Effector CD8-positive, alpha-beta T cell (primary cell): ENCODE data around the gene PPID.
"Not testable (repeated sequence)": the region's sequence is repeated elsewhere in the genome, so short reads cannot be mapped to it uniquely, and the experiment has no call there.

Source experiments
- DNase-seq: peaks from one replicate; lab custom pipeline; 2025; lab: John Stamatoyannopoulos, UW

The PPID gene

DNA sequence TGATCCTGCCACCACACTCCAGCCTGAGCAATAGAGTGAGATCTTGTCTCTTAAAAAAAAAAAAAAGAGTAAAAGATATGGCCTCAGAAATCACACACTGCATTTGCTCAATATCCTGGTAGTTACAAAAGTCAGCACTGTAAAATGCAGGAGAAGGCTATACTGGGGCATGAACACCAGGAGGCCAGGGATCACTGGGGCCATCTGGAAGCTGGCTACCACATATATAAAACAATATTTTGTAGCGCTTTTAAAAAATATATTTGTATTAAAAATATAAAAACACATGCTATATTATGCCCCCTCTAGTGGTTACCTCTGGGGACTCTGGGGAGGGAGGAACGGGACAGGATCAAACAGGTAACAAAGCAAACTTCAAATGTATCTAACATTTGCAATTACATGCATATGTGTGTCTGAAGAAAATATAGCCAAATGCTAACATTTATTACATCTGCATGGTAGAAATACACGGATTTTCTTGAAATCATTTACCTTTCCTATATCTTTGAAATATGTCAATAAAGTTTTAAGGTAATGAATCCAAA lies 55.5 kb downstream of the PPID start:
- DNase-seq = no peak

DNA sequence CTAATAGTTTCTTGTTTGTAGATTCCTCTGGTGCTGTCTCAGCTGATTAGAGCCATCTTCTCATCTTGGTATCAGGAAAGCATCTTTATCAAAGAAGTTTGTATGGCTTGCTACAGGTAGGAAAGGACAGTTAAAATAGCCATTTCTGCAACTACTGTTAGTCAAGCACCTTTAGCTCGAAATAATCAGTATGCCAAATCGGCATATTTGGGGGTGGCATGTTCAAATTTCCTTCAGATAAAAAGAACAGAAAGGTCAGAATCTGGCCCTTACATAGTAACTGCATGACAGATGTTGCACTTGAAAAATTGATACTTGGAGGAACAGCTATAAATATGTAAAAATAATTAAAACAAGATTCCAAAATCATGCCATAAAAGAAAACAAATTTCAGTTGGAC lies 56.3 kb downstream of the PPID start:
- no peak for DNase-seq

DNA sequence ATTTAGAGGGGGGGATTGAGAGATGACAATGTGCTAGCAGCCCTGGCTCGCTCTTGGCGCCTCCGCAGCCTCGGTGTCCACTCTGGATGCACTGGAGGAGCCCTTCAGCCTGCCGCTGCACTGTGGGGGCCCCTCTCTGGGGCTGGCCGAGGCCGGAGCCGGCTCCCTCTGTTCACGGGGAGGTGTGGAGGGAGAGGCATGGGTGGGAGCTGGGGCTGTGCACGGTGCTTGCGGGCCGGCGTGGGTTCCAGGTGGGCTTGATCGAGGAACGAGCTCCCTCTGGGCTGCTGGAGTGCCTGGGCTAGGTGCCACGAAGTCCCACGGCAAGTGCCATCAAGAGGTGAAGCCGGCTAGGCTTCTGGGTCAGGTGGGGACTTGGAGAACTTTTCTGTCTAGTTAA lies 58.4 kb downstream of the PPID start:
- no peak for DNase-seq

DNA sequence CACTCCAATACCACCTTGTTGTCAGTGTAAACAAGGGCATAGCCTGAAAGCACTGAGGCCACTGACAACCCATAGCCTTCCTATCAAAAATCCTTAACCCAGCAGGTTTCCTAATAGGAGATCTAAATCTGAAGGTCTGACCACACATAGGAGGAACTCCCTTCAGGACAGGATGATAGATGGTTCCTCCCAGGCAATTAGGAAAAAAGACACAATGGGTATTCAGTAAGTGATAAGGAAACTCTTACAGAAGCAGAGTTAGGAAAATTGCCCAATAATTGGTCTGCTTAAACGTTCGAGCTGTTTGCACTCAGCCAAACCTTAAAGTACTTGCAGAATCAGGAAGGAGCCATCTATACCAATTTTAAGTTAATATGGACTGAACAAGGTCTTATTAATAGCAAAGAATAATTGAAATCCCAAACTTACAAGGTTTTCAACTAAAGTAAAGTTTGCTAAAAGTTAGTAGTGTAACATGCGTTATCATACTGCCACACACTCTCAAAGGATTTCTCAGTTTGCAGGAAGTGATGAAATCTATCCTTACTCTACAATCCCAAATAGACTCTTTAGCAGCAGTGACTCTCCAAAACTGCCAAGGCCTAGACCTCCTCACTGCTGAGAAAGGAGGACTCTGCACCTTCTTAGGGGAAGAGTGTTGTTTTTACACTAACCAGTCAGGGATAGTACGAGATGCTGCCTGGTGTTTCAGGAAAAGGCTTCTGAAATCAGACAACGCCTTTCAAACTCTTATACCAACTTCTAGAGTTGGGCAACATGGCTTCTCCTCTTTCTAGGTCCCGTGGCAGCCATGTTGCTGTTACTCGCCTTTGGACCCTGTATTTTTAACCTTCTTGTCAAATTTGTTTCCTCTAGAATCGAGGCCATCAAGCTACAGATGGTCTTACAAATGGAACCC lies 59.2 kb downstream of the PPID start:
- DNase-seq = not testable (repeated sequence)

DNA sequence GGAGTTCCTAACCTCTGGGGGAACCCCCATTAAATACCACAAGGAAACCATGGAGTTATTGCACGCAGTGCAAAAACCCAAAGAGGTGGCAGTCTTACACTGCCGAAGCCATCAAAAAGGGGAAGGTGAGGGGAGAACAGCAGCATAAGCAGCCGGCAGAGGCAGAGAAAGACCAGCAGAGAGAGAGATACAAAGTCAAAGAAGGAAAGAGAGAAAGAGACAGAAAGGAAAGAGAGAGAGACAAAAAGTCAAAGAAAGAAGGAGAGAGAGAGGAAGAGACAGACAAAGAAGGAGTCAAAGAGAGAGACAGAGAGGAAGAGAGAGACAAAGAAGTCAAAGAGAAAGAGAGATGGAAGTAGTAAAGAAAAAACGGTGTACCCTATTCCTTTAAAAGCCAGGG lies 59.9 kb downstream of the PPID start:
- DNase-seq = not testable (repeated sequence)
